HCT116 (cell line): ENCODE results near the gene SPTBN4. TPM values are rescaled to one million over a fixed set of nuclear protein-coding genes. Genes with fewer than 3 reads are reported as not detected.

Experiments used
- ATAC-seq: fragments of 200-7000 bp; cut with Tn5 transposase; 2 replicates; pipeline ENCODE4 v1.9.1; 2020; ENCODE audit warnings: mild to moderate bottlenecking, moderate library complexity
- BruUV-seq: library from RNA; stranded (reverse); fragments of 400-500 nt; replicated peaks from 2 replicates; lab custom pipeline; 2021; lab: Mats Ljungman, UMichigan
- CTCF ChIA-PET: fragments of 300-600 bp; sonication (Branson Sonifier 250); formaldehyde crosslinking; loops from one replicate; lab custom pipeline; 2021; ENCODE audit warnings: antibody characterized with exemption; lab: Charles Lee
- POLR2A ChIA-PET: fragments of 300-600, 350-600 bp; sonication (Branson Sonifier 250); formaldehyde crosslinking; loops from one replicate; lab custom pipeline; 2021; ENCODE audit warnings: antibody characterized with exemption; lab: Charles Lee
- RAD21 ChIA-PET, 2 experiments: fragments of 300-600 bp; sonication (Branson Sonifier 250); formaldehyde crosslinking; loops; one replicate each; lab custom pipeline; 2023; ENCODE audit warnings: low total read pairs in 2 of 2; ENCODE audit not compliant: uncharacterized antibody in 2 of 2, unreplicated experiment in 2 of 2, low non-redundant PET in 1 of 2; lab: Charles Lee
- DNase-seq: peaks from one replicate; pipeline ENCODE4 v3.0.0-alpha.2; 2010; ENCODE audit warnings: low read depth, low spot score
- H2AFZ ChIP-seq: fragments of 200-600 bp; shearing (Covaris generic), sonication (generic); 2 replicates; pipeline ENCODE4 v1.6.1; 2017; ENCODE audit warnings: low read depth, mixed run types, mixed read lengths, antibody characterized with exemption, low read length; ENCODE audit not compliant: poor library complexity, severe bottlenecking
- H3K27ac ChIP-seq: 2 replicates; pipeline ENCODE4 v1.5.1; 2012; ENCODE audit warnings: low read depth, low read length
- H3K27me3 ChIP-seq: fragments of 200-600 bp; sonication (generic); 2 replicates; pipeline ENCODE4 v1.6.1; 2016; ENCODE audit warnings: mixed run types, low read length, mixed read lengths; ENCODE audit not compliant: insufficient read depth
- H3K36me3 ChIP-seq, 2 experiments: fragments of 200-500 bp in 1 of 2; fragments of 200-600 bp in 1 of 2; sonication (Bioruptor generic) in 1 of 2; sonication (generic) in 1 of 2; 2 replicates each; pipeline versions ENCODE4 v1.5.1 to v1.6.1; 2014 to 2016; ENCODE audit warnings: low read length in 2 of 2, inconsistent platforms in 1 of 2, mixed read lengths in 1 of 2, mixed run types in 1 of 2; ENCODE audit not compliant: insufficient read depth in 2 of 2, control insufficient read depth in 1 of 2
- H3K4me1 ChIP-seq, 2 experiments: fragments of 200-600 bp in 1 of 2; sonication (generic) in 1 of 2; 2 replicates each; pipeline versions ENCODE4 v1.5.1 to v1.6.1; 2012 to 2017; ENCODE audit warnings: low read length in 2 of 2, inconsistent platforms in 1 of 2, mild to moderate bottlenecking in 1 of 2, mixed read lengths in 1 of 2, mixed run types in 1 of 2, moderate library complexity in 1 of 2; ENCODE audit not compliant: insufficient read depth in 2 of 2, control insufficient read depth in 1 of 2
- H3K4me2 ChIP-seq: fragments of 200-600 bp; sonication (generic); 2 replicates; pipeline ENCODE4 v1.6.1; 2017; ENCODE audit warnings: mixed run types, low read length, mixed read lengths
- H3K4me3 ChIP-seq, 2 experiments: fragments of 200-600 bp in 1 of 2; sonication (generic) in 1 of 2; replicated peaks in 1 of 2; 2 replicates each; pipeline ENCODE4 v1.5.1; 2011 to 2016; ENCODE audit warnings: low read length in 2 of 2, control low read depth in 1 of 2, low read depth in 1 of 2, mild to moderate bottlenecking in 1 of 2, mixed read lengths in 1 of 2, mixed run types in 1 of 2
- H3K79me2 ChIP-seq: fragments of 200-600 bp; sonication (generic); 2 replicates; pipeline ENCODE4 v1.6.1; 2017; ENCODE audit warnings: mild to moderate bottlenecking, mixed run types, low read length, moderate library complexity, mixed read lengths; ENCODE audit not compliant: insufficient read depth
- H3K9ac ChIP-seq: fragments of 200-600 bp; sonication (generic); 2 replicates; pipeline ENCODE4 v1.6.1; 2016; ENCODE audit warnings: low read length, mixed read lengths
- H3K9me2 ChIP-seq: fragments of 200-600 bp; sonication (generic), shearing (Covaris generic); 2 replicates; pipeline ENCODE4 v1.6.1; 2017; ENCODE audit warnings: mixed run types, mild to moderate bottlenecking, moderate library complexity; ENCODE audit not compliant: insufficient read depth
- H3K9me3 ChIP-seq, 2 experiments: fragments of 200-500 bp in 1 of 2; fragments of 200-600 bp in 1 of 2; sonication (Bioruptor generic) in 1 of 2; sonication (generic) in 1 of 2; 2 replicates each; pipeline ENCODE4 v1.6.1; 2014 to 2017; ENCODE audit warnings: low read length in 2 of 2, mixed read lengths in 2 of 2, inconsistent platforms in 1 of 2, low read depth in 1 of 2, mild to moderate bottlenecking in 1 of 2, mixed run types in 1 of 2, moderate library complexity in 1 of 2; ENCODE audit not compliant: control insufficient read depth in 1 of 2, insufficient read depth in 1 of 2
- H4K20me1 ChIP-seq: fragments of 200-600 bp; sonication (generic), shearing (Covaris generic); 2 replicates; pipeline ENCODE4 v1.6.1; 2017; ENCODE audit warnings: mixed run types, mild to moderate bottlenecking, moderate library complexity; ENCODE audit not compliant: insufficient read depth
- CBX3 ChIP-seq: IDR thresholded peaks from 2 replicates; pipeline ENCODE4 v1.6.1; 2012; ENCODE audit warnings: low read depth
- CEBPB ChIP-seq: IDR thresholded peaks from 2 replicates; pipeline ENCODE4 v1.6.1; 2012; ENCODE audit warnings: low read depth
- EZH2 ChIP-seq: fragments of 200-600 bp; sonication (generic); IDR thresholded peaks from 2 replicates; pipeline ENCODE4 v1.6.1; 2017; ENCODE audit warnings: antibody characterized with exemption, mixed run types
- EZH2phosphoT487 ChIP-seq: fragments of 200-600 bp; IDR thresholded peaks from 2 replicates; pipeline ENCODE4 v1.6.1; 2018; ENCODE audit warnings: antibody characterized with exemption, borderline replicate concordance
- FOSL1 ChIP-seq: IDR thresholded peaks from 2 replicates; pipeline ENCODE4 v1.6.1; 2012; ENCODE audit warnings: low read depth
- POLR2A ChIP-seq: IDR thresholded peaks from 2 replicates; pipeline ENCODE4 v1.7.0; 2011; ENCODE audit warnings: borderline replicate concordance; ENCODE audit not compliant: insufficient read depth, insufficient read length; ENCODE audit errors: extremely low read depth
- POLR2AphosphoS5 ChIP-seq: IDR thresholded peaks from 2 replicates; pipeline ENCODE4 v1.6.1; 2011; ENCODE audit warnings: mild to moderate bottlenecking, low read depth, low read length, moderate library complexity
- RAD21 ChIP-seq: IDR thresholded peaks from 2 replicates; pipeline ENCODE4 v1.6.1; 2012; ENCODE audit warnings: low read depth, mild to moderate bottlenecking
- SIN3A ChIP-seq: IDR thresholded peaks from 2 replicates; pipeline ENCODE4 v1.6.1; 2012; ENCODE audit warnings: low read depth
- SP1 ChIP-seq: IDR thresholded peaks from 2 replicates; pipeline ENCODE4 v1.6.1; 2012; ENCODE audit warnings: low read depth
- TCF7L2 ChIP-seq: IDR thresholded peaks from 2 replicates; pipeline ENCODE4 v1.7.0; 2011; ENCODE audit warnings: borderline replicate concordance, inconsistent platforms; ENCODE audit not compliant: insufficient read depth, insufficient read length; ENCODE audit errors: extremely low read depth
- YY1 ChIP-seq: IDR thresholded peaks from 2 replicates; pipeline ENCODE4 v1.6.1; 2011; ENCODE audit warnings: low read length, low read depth, moderate library complexity, mild to moderate bottlenecking; ENCODE audit not compliant: insufficient replicate concordance; ENCODE audit errors: extremely low read depth
- ZFX ChIP-seq: fragments of 450-650 bp; IDR thresholded peaks from 2 replicates; pipeline ENCODE4 v1.6.1; 2017
- intact Hi-C: fragments of 100-400 bp; cut with micrococcal nuclease; formaldehyde crosslinking; loops from 2 replicates; pipeline ENCODE4 v1.10.0; 2022
- total RNA-seq: library from RNA; stranded (reverse); gene quantifications from one replicate; pipeline ENCODE4 v1.2.1, GENCODE V29; 2021; ENCODE audit not compliant: unreplicated experiment
- TF ChIP-seq, protein P1 (sequence below): IDR thresholded peaks from 2 replicates; pipeline ENCODE4 v1.6.1; 2011; ENCODE audit warnings: mild to moderate bottlenecking, low read length, moderate library complexity; ENCODE audit not compliant: insufficient replicate concordance; ENCODE audit errors: extremely low read depth

The SPTBN4 gene
- total RNA-seq, 1 experiment from 2014 or later = 4.6 TPM

DNA sequence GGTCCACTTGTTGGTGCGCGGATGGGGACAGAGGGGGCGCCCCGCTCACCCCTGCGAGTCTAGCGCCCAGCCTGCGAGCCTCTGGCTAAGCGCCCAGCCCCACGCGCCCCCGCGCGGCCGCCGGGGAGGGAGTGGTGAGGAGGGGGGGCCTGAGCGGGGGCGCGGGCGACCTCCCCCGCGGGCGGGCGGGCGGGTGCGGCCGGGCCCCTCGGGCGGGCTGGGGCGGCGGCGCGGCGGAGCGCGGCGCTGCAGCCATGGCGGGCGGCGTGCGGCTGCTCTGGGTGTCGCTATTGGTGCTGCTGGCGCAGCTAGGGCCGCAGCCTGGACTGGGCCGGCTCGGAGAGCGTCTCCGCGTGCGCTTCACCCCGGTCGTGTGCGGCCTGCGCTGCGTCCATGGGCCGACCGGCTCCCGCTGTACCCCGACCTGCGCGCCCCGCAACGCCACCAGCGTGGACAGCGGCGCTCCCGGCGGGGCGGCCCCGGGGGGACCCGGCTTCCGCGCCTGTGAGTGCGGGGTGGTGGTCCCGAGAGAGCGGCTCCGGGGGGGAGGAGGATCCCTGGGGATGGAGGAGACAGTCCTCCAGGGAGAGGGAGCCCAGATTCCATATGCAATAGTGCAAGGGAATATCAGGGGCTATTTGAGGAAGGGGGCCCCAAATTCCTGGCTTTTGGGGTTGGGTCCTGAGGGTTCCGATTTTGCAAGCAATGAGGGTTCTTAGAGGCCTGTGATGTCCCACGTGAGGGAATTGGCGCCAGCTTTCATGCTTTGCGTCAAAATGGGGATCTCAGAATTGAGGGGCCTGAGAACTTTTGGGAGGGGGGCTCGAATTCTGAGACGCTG lies 134.6 kb downstream of the SPTBN4 start, which contains the start of gene LTBP4:
Gene LTBP4 (plus strand): TSS at position 236 of the 841 bp plus-strand sequence. CDS start 19 bp downstream, at position 255.
- no TSS peak for BruUV-seq
- no peaks in the 10 kb centered on the region for H4K20me1 ChIP-seq
- peaks cover 29 to 82% of the 10 kb centered on the region in 2 experiments for H3K4me1 ChIP-seq
- peak within 1 kb of the TSS; percentile 92 for H3K9ac ChIP-seq
- DNase-seq = no peak
- H2AFZ ChIP-seq = no peak within 1 kb of the TSS
- H3K27me3 ChIP-seq = no peaks in the 10 kb centered on the region
- ChIA-PET POLR2A (interaction anchor here (1.6 kb wide), 1 partner anchor 180 kb away, joined by 3 read pairs; no protein-coding TSS in a partner anchor), RAD21 (no interaction called here), CTCF (interaction anchor here (2.1 to 4.3 kb wide), 7 partner anchors 13 to 296 kb away, joined by 4 to 39 read pairs (median 27); no protein-coding TSS in a partner anchor)
- peak within 1 kb of the TSS; percentile 62 to 67 for H3K4me3 ChIP-seq
- intact Hi-C loops = loop anchor here (5.0 to 10.0 kb wide), 2 partner anchors 179 to 457 kb away; no protein-coding TSS in a partner anchor
- H3K36me3 ChIP-seq = no peaks in the 10 kb centered on the region
- ATAC-seq = no peak
- H3K9me3 ChIP-seq = no peaks in the 10 kb centered on the region
- H3K79me2 ChIP-seq = peaks cover 15% of the 10 kb centered on the region; the same call in 1 of the 2 replicates
- peak within 1 kb of the TSS; percentile 93 for H3K4me2 ChIP-seq
- no peak for TF ChIP-seq SP1
- TF ChIP-seq CBX3 = no peak
- peak; percentile 68; the same call in 1 of the 2 replicates for TF ChIP-seq ZFX
- no peak for TF ChIP-seq POLR2A
- peak; percentile 36; the same call in 1 of the 2 replicates for TF ChIP-seq POLR2AphosphoS5
- peak within 1 kb of the TSS; percentile 87 for H3K27ac ChIP-seq
- H3K9me2 ChIP-seq = no peaks in the 10 kb centered on the region

- Histone ChIP-seq H2AFZ (no peak overlapping the region), H3K9me2 (no peaks in the 10 kb centered on the region), H3K4me1 (peaks cover 34 to 86% of the 10 kb centered on the region in 2 experiments), H3K79me2 (peaks cover 15% of the 10 kb centered on the region; the same call in 1 of the 2 replicates), H3K36me3 (no peaks in the 10 kb centered on the region), H4K20me1 (no peaks in the 10 kb centered on the region), H3K4me3 (peak overlapping the region; percentile 62 to 67), H3K4me2 (peak overlapping the region; percentile 93), H3K9me3 (no peaks in the 10 kb centered on the region), H3K27me3 (no peaks in the 10 kb centered on the region), H3K27ac (peak overlapping the region; percentile 87), H3K9ac (peak overlapping the region; percentile 92)
- ChIA-PET CTCF (interaction anchor here (0.9 to 4.4 kb wide), 13 partner anchors 11 to 298 kb away, joined by 4 to 39 read pairs (median 19); partner anchors contain the start of gene BLVRB), POLR2A (interaction anchor here (0.9 to 4.9 kb wide), 6 partner anchors 8 to 138 kb away, joined by 3 to 55 read pairs (median 5); partner anchors contain the start of gene BLVRB), RAD21 (interaction anchor here in 1 of 2 experiments (1.0 kb wide), 1 partner anchor 10 kb away, joined by 3 read pairs; no protein-coding TSS in a partner anchor)
- TSS peak; percentile 72 for BruUV-seq
- no peak for DNase-seq
- intact Hi-C loops = loop anchor here (2.0 to 10.0 kb wide), 3 partner anchors 138 to 458 kb away; partner anchors contain the start of gene BLVRB
- ATAC-seq = no peak
- TF ChIP-seq, protein P1, sequence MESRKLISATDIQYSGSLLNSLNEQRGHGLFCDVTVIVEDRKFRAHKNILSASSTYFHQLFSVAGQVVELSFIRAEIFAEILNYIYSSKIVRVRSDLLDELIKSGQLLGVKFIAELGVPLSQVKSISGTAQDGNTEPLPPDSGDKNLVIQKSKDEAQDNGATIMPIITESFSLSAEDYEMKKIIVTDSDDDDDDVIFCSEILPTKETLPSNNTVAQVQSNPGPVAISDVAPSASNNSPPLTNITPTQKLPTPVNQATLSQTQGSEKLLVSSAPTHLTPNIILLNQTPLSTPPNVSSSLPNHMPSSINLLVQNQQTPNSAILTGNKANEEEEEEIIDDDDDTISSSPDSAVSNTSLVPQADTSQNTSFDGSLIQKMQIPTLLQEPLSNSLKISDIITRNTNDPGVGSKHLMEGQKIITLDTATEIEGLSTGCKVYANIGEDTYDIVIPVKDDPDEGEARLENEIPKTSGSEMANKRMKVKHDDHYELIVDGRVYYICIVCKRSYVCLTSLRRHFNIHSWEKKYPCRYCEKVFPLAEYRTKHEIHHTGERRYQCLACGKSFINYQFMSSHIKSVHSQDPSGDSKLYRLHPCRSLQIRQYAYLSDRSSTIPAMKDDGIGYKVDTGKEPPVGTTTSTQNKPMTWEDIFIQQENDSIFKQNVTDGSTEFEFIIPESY = no peak
- TF ChIP-seq CBX3 = no peak
- no peak for TF ChIP-seq FOSL1
- TF ChIP-seq EZH2 = no peak
- TF ChIP-seq POLR2A = no peak
- TF ChIP-seq CEBPB = no peak
- no peak for TF ChIP-seq SIN3A
- TF ChIP-seq TCF7L2 = no peak
- TF ChIP-seq YY1 = no peak
- no peak for TF ChIP-seq RAD21
- no peak for TF ChIP-seq EZH2phosphoT487
- TF ChIP-seq POLR2AphosphoS5 = no peak
Observed at GRCh38 chr19:40603071-40603388, 136.2 kb downstream of the SPTBN4 start.
